NOMO-1 (cell line): ENCODE measurements around the gene CLEC12A.
A peak's percentile ranks its signal among the peaks of the same experiment; 100 is the strongest.
"Not testable (repeated sequence)": the region's sequence is repeated elsewhere in the genome, so short reads cannot be mapped to it uniquely, and the experiment has no call there.

Source experiments
- DNase-seq, 2 experiments: peaks; one replicate each; lab custom pipeline; 2025; ENCODE audit not compliant: unreplicated experiment in 2 of 2; lab: John Stamatoyannopoulos, UW

Gene CLEC12A

DNA sequence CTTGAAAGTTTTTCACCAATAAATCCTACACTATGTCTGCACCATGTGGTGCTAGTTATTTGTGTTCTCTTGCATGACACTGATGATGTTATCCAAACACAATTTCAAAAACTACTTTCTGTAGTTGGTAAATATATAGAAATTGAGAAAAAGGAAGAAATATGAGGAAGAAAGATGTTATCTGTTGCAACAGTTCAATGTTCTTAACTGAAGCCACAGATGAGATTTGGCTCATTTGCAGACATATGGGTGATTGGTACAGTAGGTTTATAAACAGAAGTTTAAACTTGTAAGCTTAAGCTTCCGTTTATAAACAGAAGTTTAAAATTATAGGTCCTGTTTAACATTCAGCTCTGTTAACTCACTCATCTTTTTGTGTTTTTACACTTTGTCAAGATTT, at the start of gene CLEC12A:
CLEC12A (plus strand) TSS at position 229 of the 400 bp plus-strand sequence. CDS start 188 bp downstream, outside the sequence.
- peak; percentile 30 to 87 for DNase-seq

DNA sequence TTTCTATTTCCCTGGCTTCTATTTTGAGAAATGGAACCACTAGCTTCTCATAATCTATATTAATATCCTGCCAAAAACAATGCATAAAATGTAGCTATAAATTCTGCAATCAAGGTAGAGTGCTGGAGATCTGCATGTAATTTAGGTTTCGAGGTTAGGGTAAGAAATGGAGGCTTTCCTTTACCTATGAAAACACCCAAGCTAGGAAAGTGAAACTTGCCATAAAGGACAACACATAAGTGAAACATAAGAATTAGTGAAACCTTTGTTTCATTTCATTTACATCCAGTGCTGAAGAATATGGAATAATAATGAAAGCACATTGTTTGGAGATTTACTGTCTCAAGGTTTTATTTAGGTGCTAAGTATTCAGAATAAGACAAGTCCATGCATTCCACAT, 48.8 kb upstream of the CLEC12A start:
- no peak for DNase-seq

DNA sequence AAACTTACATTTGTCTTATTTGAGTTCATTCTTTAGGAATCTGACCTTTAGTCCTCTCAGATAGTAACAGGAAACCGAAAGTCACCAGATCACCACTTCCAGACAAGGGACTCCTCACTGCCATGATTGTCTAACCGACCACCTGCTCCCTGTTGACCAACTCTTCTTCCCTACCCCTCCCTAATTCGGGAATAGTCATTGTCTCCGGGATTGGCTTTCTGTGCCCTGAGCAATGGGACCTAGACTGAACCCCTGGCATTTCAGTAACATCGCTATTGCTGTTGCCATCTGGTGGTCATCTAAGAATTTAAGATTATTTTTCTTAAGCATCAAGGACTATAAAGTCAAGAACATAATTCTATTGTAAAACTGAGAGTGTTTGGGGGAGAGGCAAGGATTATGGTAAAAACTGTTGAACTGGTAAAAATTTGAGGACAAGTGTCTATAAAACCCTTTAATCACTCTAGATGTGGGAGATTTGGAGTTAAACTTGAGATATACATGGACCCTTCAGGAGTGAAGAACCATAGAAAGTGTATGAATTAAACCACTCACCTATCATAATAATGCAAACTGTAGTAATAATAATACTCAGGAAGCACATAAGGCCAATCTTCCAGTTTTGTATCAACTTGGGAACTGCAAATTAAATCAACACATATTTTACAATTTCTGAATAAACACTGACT, 45.4 kb upstream of the CLEC12A start:
- DNase-seq, result peak in 1 of 2 experiments; percentile 55

DNA sequence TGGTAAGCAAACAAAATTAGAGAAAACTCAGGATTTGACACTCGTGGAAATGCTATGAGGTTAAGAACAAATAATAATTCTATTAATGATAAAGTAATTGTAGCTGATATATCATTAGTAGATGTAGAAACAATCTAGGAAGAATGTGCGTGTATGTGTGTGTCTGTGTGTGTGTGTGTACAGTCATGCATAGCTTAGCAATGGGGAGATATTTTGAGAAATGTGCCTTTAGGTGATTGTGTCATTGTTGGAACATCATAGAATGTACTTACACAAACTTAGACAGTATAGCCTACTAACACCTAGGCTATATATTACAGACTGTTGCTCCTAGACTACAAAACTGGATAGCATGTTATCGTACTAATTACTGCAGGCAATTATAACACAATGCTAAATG, 44.3 kb upstream of the CLEC12A start:
- DNase-seq, result peak in 1 of 2 experiments; percentile 16

DNA sequence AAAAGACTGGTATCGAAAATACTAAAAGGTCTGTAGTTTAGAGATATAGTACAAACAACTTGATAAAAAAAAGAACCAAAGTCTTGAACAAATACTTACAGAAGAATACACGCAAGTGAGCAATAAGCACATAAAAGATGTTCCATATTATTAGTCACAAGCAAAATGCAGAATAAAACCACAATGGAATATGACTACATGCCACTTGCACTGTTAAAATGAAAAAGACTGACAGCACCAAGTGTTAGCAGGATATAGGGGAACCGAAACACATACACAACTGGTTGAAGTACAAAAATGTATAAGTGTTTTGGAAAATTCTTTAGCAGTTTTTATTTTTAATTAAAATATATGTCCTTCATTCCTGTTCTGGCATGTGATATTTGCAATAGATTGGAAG, 42.6 kb upstream of the CLEC12A start:
- peak; percentile 48 to 85 for DNase-seq

DNA sequence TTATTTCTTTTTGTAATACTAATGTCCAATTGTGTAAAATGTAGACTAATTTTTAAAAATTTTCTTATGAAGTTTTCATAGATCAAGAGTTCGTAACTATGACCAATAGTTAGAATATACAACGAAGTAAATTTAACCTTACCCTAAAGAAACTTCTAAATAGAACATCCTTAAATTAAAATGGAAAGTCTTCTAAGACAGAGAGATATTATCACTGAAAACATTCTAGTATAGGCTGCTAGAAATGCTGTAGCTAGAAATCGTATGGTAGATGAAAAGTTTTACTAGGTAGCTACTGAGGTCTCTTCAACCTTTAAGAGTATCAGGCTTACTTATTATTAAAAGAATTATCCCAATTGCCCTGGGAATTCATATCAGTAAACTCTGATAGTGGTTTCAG, 40.0 kb upstream of the CLEC12A start:
- no peak for DNase-seq

DNA sequence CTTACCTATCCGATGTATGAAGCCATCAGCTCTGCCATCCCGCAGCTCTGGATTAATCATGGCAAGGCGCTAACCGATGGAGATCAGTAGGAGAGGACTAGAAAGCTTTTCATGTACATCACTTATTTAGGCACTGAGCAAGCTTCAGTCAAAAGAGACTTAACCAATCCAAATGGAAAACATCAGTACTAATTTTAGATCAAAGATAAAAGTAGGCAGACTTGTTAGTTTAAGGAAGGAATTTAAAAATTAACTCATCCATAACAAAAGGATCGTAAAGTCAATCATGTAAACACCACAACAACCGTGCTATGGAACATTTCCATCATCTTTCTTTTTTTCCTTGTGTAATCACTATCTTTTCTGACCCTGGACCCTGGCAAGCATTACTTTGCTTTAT, 38.9 kb upstream of the CLEC12A start, which contains the start of gene CLEC2A:
CLEC2A (minus strand) TSS at position 101 of the 400 bp plus-strand sequence; CDS start at position 60, 41 bp downstream.
- peak in 1 of 2 experiments; percentile 38 for DNase-seq

DNA sequence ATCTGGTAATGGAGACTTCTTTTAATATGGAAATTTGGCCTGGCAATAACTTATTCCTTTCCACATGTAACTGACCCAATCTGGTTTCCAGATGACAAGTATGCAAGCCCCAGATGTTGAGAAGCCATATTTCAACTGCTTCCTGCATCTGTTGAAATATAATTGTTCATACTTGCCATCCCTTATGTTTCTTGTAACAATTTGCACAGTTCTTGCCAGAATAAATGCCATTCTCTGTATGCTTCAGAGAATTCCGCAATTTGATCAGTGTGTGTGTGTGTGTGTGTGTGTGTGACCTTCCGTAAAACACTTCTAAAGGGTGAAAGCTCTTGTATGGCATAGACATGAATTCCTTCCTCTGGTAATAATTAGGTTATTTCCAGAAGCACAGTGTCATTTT, 37.3 kb upstream of the CLEC12A start:
- no peak for DNase-seq

DNA sequence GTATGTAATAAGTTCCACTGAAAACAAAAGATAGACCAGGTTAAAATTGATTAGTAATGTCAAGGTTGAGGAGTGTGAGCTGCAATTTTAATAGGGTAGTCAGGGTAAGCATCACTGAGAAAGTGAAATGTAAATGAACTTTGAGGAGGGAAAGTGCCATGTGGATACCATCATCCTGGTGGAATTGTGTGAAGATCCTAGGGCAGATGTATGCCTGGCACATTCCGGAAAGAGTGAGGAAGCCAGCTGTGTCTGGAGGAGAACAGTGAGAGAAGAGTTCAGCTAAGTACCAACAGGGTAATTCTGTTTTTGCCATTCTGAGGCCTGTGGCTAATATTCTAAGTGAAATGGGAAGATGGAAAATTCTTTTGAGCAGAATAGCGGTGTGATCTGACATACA, 36.2 kb upstream of the CLEC12A start:
- no peak for DNase-seq

DNA sequence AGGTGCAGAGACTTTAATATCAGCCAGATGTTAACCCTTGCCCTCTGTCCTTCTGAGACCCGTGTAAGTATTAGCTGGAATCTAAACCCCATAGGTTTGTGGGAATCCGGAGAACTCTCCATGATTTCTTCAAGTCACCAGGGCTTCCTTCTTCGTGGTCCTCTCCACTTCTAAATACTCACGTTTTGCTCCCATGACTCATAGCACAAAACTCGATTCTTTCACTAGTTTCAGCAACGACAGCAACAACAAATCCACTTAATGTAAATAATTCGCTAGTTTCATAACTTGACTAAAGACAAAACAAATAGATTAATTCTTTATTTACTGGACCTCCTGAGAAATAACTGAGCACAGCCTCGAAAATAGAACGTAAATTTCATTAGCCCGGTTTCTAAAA, 34.6 kb upstream of the CLEC12A start:
- DNase-seq, result peak in 1 of 2 experiments; percentile 63

DNA sequence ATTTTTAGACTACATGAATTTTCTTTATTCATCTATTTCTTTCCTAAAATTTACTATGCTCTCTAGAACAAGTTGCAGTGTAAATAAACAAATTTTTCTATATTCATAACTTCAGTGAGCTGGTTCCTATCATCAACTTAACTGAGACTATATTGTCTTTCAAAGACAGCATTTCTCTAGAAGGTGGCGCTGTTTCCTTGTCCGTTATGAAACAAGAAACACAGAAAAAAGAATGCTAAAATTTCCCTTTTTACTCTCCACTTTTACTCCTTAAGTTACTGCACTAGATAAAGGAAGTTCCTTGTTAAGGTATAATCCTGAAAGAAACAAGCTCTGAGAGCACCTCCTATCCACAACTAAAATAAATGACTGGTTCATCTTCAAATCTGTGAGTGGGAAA, 30.8 kb upstream of the CLEC12A start:
- DNase-seq, result peak in 1 of 2 experiments; percentile 72

DNA sequence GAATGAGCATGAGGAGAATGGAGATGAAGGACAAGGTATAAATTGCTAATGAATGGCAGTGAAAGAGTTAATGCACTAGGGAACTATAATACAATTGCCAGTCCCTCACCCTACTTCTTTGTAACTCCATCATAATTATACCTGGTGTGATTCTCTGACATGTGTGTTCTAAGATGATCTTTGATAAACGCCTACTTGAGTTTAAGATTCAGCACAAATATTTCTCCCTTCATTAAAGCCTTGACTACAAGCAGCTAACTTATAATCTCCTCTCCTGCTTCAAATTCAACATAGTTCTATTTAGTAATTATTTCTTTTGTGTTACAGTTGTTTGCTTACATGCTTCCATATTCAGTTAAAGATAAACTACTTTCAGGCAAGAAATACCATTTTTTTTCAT, 29.4 kb upstream of the CLEC12A start:
- DNase-seq, result no peak

DNA sequence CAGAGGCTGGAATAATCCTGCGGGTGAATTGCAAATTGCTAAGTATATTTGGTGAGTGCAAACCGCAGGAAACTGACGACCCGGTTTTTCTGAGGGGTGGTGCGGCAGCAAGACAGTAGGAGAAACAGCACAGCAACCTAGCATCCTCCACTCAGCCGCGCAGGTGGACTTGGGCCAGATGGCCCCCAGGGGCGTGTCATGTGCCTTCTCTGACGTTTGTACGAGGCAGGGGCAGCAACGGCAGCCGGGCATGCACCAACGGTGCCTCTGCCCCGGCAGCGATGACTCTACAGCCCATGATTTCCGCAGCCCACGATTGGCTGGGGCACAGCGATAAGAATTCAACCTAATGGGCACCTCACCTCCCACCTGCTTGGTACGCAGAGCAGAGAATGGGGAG, 28.0 kb upstream of the CLEC12A start:
- DNase-seq, result peak; percentile 22 to 64

DNA sequence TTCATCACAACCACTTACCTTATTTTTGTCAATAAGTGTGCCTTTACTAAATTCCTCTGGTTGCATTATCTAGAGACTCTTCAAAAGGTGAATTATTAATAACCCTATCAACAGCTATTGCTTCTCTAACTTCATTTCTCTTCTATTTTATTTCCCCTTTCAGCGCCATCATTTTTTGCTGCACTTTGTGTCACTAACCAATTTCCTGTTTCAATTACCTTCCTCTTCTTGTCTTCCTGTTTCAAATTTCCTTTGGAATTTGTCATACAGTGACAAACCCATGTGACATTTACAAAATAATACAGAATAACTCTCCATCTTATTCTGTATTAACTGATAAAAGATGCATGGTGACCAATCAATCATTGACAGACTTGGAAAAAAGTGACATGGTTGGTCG, 26.8 kb upstream of the CLEC12A start:
- DNase-seq, result peak in 1 of 2 experiments; percentile 79

DNA sequence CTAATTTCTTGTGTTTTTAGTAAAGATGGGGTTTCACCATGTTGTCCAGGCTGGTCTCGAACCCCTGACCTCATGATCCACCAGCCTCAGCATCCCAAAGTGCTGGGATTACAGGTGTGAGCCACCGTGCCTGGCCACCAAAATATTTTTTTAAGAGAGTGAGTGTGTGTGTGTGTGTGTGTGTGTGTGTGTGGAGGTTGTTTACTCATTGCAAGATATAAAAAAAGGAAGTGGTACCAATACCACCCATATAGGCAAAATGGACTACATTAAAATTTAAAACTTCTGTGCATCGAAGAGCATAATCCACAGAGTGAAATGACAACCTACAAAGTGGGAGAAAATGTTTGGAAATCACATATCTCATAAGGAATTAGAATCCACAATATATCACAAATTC, 23.5 kb upstream of the CLEC12A start:
- no peak for DNase-seq

DNA sequence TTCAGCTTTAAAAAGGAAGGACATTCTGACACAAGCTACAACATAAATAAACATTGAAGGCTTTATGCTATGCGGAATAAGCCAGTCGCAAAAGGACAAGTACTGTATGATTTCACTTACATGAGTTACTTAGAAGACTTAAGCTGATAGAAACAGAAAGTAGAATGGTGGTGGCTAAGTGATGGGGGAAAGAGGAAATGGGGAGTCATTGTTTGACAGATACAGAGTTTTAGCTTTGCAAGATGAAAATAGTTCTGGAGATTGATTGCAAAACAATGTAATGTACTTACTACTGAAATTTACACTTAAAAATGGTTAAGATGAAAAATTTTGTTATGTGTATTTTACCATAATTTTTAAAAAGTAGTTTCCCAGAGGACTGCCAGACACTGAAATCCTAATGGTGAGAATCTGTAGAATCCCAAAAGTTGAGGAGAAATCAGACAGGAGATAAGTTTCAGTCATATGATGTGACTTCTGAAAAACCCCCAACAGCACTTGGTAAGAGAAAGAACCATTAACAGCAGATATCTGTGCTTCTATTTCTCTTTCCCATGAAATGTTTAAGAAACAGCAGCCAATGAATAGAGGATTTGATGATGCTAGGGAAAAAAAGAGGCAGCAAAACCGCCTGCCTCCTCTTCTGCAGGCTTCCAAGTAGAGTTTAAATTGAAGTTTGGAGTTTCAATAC, 22.5 kb upstream of the CLEC12A start:
- DNase-seq, result peak; percentile 77 to 95

DNA sequence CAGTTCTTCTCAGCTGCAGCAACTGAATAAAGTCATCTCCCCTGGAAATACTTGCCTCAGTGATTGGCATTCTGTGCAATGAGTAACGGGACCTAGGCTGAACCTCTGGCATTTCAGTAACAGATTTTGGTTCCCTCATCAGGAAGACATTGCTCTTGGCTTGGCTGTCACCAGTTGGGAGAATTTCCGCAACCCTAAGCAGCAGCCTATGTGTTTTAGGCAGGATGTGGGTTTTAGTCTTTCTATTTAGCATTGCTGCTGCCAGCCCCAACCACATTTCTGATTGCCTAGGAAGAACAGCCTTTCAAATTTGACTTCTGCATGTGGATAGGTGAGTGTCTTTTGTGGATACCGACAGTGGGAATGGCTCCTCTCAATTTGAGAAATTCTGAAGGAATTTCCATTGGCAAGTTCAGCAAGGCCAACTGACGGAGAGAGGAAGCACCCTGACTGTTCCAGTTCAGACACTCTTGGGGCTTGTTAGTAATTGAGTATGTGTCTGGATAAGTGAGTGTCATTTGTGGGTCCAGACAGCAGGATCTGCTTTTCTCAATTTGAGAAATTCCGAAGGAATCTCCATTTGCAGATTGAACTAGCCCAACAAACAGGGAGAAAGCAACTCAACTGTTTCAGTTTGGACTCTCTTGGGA, 20.1 kb upstream of the CLEC12A start:
- DNase-seq, result peak; percentile 34

DNA sequence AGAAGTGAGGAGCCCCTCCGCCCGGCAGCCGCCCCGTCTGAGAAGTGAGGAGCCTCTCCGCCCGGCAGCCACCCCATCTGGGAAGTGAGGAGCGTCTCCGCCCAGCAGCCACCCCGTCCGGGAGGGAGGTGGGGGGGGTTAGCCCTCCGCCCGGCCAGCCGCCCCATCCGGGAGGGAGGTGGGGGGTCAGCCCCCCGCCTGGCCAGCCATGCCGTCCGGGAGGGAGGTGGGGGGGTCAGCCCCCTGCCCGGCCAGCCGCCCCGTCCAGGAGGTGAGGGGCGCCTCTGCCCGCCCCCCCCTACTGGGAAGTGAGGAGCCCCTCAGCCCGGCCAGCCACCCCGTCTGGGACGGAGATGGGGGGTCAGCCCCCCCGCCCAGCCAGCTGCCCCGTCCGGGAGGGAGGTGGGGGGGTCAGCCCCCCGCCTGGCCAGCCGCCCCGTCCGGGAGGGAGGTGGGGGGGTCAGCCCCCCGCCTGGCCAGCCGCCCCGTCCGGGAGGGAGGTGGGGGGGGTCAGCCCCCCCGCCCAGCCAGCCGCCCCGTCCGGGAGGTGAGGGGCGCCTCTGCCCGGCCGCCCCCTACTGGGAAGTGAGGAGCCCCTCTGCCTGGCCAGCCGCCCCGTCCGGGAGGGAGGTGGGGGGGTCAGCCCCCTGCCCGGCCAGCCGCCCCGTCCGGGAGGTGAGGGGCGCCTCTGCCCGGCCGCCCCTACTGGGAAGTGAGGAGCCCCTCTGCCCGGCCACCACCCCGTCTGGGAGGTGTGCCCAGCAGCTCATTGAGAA, 18.1 kb upstream of the CLEC12A start:
- DNase-seq, result not testable (repeated sequence)

DNA sequence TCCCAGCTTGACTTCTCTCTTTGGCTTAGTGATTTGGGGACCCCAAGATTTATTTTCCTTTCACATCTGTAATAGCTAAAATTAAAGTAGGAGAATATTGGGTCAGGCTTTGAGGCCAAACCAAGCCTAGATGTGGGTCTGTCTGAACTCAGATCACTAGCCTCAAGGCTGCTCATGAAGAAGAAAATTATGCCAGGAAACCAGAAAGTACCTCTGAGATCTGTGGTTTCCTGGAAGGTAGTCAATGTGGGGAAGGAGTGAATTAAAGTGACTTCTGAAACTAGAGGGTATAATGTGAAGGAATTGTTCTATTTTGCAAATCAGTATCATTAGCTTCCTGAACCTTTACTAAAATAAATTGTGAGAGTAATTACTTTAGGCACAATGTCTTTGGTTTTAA, 13.4 kb upstream of the CLEC12A start:
- DNase-seq, result no peak

DNA sequence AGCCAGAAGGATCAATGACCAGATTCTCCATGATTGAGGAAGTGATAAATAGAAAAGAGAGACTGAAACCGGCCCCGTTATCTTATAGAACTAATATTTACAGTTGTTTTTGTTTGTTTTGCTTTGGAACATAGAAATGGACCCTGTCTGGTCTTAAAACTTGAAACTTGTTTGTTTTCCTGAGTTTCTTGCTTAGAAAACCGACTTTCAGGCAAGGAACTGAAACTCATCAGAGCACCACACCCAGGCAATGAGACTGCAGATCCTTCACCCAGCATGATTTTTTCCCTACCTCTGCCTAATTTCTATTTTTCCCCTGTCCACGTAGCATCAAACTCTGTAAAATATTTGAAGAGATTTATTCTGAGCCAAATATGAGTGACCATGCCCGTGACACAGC, 10.6 kb upstream of the CLEC12A start:
- DNase-seq, result peak in 1 of 2 experiments; percentile 56

DNA sequence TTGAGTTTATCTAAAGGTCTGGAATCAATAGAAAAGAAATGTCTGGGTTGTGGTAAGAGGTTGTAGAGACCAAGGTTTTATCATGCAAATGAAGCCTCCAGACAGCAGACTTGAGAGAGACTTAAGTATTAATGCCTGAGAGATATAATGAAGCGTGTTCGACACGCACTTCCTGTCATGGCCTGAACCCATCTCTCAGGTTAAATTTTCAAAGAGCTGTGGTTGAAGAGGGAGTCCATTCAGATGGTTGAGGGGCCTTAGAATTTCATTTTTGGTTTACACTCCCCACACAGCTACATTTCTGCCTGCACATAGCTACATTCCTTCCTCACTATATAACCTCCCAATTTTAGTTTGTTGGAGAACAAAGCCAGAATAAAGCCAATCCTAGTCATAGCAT, 10.1 kb upstream of the CLEC12A start:
- no peak for DNase-seq
